Inferior parietal cortex (tissue), 1 donor: ENCODE results near the gene CAMK2A.

Source experiments
- DNase-seq: peaks from one replicate; pipeline ENCODE4 v3.0.0-alpha.2; 2016; ENCODE audit errors: extremely low spot score

CAMK2A gene

GRCh38 chr5:150300496-150301169, 11.1 kb upstream of the CAMK2A start:
- no peak for DNase-seq

- DNase-seq = no peak
Observed at GRCh38 chr5:150299571-150300327, 10.2 kb upstream of the CAMK2A start.

- DNase-seq = no peak
Observed at GRCh38 chr5:150298701-150299451, 9.3 kb upstream of the CAMK2A start.

- no peak for DNase-seq
Observed at GRCh38 chr5:150297934-150298595, 8.5 kb upstream of the CAMK2A start.

GRCh38 chr5:150297236-150297890, 7.8 kb upstream of the CAMK2A start:
- no peak for DNase-seq

GRCh38 chr5:150296496-150296895, 6.9 kb upstream of the CAMK2A start:
- no peak for DNase-seq

GRCh38 chr5:150295741-150296486, 6.3 kb upstream of the CAMK2A start:
- DNase-seq = no peak

GRCh38 chr5:150295172-150295634, 5.6 kb upstream of the CAMK2A start:
- no peak for DNase-seq

- no peak for DNase-seq
Observed at GRCh38 chr5:150294551-150295071, 5.0 kb upstream of the CAMK2A start.

GRCh38 chr5:150293091-150293941, 3.7 kb upstream of the CAMK2A start:
- DNase-seq = no peak

- no peak for DNase-seq
Observed at GRCh38 chr5:150291388-150292385, 2.1 kb upstream of the CAMK2A start.

- DNase-seq = no peak
Observed at GRCh38 chr5:150288791-150289190, 782 bp downstream of the CAMK2A start.

- DNase-seq = no peak
Observed at GRCh38 chr5:150288361-150288760, 1.2 kb downstream of the CAMK2A start.

GRCh38 chr5:150286820-150287219, 2.8 kb downstream of the CAMK2A start:
- no peak for DNase-seq

- no peak for DNase-seq
Observed at GRCh38 chr5:150285114-150285513, 4.5 kb downstream of the CAMK2A start.

GRCh38 chr5:150284311-150284710, 5.3 kb downstream of the CAMK2A start:
- no peak for DNase-seq

- DNase-seq = no peak
Observed at GRCh38 chr5:150283904-150284303, 5.7 kb downstream of the CAMK2A start.

GRCh38 chr5:150281987-150282386, 7.6 kb downstream of the CAMK2A start:
- DNase-seq = no peak
